RPMI8226 (cell line): ENCODE results near the gene C1QTNF5.

Experiments
- DNase-seq: peaks from one replicate; pipeline ENCODE4 v3.0.0-alpha.2; 2015

The C1QTNF5 gene

DNA sequence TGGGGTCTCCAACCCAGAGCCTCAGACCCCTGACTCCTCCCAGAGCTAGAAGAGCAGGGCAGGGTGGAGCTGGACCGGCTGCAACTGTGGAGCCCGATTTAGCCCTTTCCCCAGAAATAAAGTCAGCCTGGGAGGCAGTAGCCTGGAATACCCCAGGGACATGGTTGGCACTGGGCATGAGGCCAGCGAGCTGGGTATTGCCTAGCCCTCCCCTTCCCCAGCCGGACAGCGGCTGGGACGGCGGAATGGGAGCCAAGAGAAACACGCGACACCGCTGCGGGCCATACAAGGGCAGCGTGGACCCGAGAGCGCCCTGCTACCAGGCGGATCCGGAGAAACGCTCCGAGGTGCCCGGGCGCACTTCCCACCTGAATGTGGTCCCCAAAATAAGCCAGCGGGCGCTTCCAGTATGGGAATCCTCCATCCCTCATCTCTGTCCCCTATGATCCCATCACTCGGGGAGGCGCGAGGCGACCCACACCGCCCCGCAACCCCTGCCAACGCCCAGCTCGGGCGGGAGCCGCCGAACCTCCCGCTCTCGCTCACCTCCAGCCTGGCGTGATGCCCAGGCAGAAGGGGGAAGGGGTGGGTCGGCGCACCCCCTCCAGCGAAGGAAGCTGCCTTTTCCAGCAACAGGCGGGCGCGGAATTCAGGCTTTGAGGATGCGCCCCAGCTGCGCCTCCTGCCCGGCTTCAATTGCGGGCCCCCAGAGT, 24.5 kb downstream of the C1QTNF5 start:
- peak; percentile 73 for DNase-seq

DNA sequence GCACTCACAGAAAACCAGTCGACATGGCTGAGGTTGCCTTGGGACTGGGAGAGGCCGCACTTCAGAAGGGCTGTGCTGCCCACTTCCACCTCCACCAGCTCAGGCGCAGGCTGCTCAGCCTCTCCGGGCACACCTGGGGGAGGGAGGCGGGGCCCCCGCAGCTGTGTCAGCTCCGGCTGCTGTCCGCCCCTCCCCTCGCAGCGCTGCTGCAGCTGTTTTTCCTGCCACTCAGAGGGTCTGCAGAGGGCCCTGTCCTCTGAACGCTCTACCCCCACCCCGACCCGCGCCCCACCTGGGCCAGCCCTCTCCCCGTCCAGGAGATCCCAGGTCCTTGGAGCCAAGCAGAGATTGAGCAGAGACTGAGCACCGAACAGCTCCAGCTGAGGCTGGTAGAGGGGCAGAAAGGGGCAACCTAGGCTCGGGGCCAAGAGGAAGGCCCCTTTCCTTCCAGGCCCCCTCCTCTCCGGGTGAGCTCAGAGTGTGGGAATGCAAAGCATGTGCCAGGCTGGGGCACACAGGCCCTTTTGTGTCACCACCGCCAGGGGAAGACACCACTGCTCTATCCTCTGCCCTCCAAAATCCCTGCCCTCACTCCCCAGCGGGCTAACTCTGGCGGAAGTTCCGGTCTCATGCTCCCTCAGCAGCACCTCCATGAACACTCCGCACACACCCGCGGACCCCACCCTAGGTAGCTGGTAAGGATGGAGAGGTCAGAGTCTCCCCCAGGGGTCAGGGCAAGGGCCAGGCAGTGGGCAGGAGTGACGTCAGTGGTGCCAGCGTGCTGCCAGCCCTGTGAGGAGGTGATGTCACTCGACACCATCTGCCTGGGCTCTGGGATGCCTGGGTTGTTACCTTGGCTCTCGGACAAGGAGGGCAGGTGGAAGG, 25.3 kb downstream of the C1QTNF5 start:
- DNase-seq: peak; percentile 87

DNA sequence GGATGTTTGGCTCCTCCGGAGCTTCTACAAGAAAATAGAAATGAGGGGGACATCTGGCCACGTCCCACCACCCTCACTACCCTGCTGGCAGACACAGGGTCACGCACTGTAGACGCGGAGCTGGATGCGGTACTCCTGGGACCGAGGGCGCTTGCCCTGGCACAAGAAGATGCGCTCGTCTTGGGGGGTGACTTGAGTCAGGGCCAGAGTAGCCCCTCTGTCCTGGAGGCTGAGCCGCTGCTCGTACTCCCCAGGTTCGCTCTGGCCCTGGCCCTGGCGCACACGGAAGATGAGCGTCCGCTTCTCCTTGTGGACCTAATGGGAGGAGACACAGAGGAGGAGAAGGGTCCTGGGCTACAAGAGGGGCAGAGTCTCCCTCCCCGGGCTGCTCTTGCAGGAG, 26.0 kb downstream of the C1QTNF5 start:
- DNase-seq: no peak

DNA sequence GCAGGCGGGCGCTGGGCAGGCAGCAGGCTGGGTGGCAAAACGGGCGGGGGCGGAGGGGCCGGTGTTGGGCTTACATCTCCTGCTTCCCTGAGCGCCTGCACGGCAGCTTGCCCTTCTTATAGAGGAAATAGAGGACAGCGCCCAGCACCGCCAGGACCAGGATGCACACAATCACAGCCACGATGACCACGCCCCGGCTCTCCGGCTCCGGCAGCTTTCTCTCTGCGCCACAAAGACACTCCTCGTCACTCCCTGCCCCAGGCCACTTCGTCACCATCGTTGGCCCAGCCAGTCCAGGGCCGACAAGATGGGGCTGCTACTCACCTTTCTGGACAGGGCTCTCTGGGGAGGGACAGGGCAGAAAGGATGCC, 30.0 kb downstream of the C1QTNF5 start:
- DNase-seq: no peak

DNA sequence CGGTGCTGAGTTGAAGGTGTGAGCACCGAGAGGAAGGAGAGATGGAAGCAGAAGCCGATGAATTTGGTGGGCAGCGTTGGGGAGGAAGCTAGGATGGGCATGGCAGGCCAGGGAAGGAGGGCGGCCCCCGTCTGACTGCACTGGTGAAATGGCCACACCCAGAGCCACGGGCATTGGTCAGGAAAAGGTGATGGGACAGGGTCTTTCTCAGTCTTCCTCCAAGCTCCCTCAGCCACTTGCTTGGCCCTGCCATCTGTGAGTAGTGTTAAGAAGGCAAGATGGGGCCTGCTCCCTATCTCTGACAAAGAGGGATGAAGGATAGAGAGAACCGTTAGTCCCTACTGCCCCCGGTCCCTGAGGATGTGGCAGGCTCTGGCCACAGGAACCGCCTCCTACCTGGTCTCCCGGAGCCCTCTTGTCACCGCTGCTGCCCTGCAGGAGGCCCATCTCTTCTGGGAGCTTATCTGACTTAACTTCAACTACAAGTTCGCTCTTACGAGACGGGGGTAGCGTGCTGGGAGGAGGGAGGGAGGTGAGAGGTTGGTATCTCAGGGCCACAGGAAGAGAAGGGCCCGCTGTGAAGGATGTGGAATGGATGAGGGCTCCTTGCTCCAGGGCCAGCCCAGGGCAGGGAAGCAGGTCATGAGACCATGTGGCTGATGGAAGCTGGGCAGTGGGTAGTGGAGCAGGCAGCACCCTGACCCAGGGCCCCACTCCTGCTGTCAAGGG, 30.6 kb downstream of the C1QTNF5 start:
- DNase-seq: no peak

DNA sequence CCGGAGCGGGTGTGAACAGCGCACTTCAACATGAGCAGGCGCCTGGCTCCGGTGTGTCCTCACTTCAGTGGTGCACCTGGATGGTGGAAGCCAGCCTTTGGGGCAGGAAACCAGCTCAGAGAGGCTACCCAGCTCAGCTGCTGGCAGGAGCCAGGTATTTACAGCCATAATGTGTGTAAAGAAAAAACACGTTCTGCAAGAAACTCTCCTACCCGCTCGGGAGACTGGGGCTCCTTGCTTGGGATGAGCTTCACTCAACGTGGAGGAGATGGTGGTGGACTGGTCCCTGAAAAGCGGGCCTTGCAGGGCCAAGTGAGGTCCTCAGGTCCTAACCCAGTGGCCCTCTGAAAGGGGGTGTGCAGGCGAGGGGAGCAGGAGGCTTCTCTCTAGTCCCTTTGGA, 31.3 kb downstream of the C1QTNF5 start:
- no peak for DNase-seq

DNA sequence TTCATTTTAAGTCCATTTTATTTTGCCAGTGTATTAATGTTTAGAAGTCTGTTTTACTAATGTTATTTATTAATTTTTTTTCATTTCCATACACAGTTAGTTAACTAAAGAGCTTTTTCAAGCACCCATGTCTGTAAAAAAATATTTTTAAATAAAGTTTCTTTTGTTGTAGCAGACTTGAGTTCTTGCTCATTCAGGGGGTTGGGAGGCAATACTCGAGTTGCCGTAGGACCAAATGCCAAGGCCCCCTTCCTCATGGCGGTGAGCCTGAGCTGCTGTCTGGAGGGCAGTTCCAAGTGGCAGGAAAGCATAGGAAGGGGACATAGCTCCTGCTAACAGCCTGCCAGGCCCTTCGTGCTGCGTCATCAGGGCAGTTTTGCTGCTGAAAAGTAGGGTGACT, 32.7 kb downstream of the C1QTNF5 start:
- DNase-seq: no peak

DNA sequence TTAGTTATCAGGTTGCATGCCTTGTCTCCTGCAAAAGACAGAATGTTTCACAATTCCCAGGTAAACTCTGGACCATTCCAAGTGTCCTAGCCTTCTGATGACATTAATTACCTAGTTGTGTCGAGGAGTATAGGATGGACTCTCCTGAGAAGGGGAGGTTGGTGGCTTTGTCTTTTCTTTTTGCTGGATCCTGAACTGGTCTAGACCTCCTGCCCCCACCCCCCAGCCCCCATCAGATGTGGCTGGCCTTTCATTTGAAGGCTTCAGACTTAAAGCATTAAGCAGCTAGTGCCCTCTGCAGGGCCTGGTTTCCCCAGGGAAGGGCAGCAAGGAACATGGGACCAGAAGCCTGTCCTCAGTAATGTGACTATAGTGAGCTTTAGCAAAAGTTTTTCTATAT, 33.5 kb downstream of the C1QTNF5 start:
- no peak for DNase-seq

DNA sequence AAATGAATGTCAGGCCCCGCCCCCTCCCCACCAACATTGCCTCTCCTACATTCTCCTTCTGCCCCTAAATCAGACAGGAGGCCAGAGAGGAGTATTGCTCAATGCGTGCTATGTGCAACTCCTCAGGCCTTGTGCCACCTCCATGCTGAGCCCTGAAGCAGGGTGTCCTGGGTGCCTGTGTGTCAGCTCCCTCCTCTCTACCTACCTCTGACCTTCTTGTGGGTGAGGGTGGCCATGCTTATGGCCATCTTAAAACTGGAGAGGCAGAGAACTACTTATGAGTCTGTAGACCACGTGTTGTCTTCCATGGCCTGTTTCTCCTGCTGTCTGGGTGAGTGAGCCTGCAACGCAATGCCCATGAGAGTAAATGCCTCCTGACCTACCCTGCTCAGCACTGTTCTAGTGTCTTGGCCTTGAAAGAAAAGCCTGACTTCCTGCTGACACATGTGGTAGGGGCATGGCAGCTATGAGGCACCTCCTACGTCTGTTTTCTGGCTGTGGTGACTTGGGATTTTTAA, 34.3 kb downstream of the C1QTNF5 start:
- DNase-seq: no peak

DNA sequence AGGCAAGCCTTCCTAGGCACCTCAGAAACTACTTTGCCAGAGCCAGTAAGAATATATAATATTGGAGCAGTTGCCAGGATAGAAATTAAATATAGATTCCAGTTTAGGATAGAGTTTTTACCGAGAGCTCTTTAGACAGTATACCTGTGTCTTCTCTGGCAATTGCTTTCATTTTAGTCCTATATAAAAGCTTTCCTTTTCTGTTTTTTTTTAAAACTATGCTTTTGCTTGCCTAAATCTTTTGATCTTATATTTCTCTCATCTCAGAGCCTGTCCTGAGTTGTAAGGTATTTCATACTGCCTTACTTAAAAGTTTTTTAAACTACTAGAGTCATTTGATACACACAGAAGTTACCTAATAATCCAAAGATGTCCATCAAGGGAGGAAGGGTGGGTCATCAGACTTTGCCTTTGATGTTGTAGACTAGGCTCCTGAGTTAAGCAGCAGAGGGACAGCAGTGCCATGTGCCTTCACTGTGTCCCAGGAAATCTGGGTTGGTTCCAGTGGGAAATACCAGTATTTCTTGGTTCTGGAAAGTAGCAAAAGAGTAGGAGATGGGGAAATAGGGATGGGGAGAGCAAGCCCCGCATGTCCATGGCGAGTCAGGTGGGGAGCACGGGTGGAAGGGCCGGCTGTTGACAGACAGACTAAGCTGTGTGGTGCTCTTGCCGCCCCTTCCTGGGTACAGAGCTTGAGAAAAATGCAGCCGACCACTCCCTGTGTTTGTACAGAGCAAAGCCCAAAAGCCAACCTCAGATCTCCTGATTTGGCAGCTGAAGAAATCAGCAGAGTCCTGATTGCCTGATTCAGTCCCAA, 34.9 kb downstream of the C1QTNF5 start:
- no peak for DNase-seq

DNA sequence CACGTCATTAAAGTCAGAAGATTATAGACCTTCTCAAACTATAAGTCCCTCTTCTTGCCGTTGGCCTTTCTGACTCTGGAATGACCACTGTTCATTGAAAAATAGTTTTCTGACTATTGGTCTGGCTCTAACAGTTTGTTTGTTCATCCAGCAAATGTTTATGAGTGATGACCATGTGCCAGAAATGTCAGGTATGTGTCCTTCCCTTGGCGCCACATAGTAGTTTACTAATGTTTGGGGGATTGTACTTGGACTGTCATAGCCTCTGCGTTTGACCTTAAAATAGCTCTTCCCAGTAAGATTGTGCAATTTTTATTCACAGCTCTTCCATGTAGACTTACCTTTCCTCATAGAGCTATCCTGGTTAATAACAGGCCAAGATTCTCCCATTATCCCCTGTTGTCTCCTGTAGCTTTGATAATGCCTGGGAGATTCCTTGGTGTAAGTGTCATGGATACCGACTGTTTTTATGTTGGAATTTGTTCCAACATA, 37.4 kb downstream of the C1QTNF5 start:
- no peak for DNase-seq

DNA sequence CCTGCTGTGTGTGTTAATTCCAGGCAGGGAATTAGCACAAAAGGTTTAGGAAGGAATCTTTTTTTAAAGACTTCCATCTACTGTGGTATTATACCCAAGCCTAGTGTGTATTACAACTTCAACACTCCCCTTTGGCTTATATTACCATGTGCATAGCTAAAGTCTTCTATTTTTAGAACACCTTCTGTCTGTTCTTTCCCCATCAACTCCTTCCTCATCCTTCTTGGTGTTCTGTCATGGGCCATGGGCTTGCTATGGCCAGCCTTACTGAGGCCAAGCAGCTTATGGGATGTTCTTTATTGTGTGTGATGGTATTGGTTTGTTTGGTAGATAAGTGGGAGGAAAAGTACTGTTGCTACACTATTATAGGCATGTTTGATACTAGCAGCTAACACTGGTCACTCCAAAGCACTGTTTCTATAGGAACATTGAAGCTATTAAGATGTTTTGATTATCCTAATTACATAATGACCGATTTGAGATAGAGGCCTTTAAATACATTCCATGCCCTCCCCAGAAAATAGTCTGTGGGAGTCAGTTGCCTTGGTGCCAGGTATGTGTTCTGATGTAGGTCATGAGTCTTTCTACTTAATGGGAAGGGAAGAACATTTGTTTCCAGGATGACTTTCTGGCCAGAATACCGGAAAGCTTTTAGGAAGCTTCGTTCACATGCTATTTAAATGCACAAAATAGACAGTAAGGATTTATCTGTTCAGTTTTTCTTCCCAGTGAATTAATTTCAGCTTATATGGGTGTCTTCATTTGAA, 40.3 kb downstream of the C1QTNF5 start:
- DNase-seq: no peak

DNA sequence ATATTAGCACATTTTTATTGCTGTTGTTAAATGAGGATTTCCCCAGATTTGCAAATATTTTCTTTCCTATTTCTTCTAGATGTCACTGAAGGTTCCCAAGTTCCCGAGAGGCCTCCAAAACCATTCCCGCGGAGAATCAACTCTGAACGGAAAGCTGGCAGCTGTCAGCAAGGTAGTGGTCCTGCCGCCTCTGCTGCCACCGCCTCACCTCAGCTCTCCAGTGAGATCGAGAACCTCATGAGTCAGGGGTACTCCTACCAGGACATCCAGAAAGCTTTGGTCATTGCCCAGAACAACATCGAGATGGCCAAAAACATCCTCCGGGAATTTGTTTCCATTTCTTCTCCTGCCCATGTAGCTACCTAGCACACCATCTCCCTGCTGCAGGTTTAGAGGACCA, 41.3 kb downstream of the C1QTNF5 start:
- DNase-seq: no peak

DNA sequence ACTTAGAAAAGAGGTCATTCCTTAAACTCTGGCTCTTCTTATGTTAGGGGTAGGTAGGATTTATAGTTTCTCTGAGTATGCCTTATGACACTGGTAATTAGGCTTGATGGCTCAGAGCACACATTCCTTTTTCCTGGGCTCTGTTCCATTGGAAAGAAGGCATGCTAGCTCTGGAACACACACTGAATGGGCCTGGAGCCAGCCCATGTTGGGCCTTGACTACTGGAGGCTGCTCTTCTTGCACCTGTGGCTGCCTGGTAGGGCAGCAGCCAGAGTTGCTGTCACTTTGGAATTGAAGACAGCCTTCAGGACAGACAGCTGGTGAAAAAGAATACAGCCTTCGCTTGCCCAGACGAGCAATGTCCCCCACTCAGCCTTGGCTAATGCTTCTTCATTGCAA, 42.0 kb downstream of the C1QTNF5 start:
- no peak for DNase-seq

DNA sequence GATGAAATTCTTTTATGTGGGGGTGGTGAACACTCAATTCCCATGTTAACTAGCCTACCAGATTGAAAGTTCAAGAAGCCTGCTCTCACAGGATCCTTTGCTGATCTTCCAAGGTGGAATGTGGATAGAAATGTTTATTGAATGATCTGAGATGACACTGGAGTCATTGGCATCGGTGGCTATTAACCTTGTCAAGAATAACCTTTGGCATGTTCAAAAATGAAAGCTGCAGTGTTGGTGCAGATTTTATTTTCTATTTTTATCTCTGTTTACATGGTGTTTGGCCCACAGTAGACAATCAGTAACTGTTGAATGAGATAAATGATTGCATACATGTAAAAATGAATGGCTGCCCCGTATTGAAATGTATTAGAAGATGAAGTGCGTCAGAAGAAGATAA, 42.7 kb downstream of the C1QTNF5 start:
- DNase-seq: no peak

DNA sequence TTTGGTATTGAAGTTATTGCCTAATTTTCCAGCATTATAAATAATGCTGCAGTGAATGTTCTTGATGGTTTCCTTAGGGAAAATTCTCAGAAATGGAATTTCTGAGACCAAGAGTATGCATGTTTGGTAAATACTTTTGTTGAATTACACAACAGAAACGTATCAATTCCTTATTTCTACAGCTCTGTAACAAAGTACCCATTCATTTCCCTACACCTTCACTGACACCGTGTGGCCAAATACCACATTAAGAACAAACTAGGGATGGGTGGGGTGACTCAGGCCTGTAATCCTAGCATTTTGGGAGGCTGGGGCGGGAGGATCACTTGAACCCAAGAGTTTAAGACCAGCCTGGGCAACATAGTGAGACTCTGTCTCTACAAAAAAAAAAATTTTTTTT, 45.5 kb downstream of the C1QTNF5 start:
- DNase-seq: no peak

DNA sequence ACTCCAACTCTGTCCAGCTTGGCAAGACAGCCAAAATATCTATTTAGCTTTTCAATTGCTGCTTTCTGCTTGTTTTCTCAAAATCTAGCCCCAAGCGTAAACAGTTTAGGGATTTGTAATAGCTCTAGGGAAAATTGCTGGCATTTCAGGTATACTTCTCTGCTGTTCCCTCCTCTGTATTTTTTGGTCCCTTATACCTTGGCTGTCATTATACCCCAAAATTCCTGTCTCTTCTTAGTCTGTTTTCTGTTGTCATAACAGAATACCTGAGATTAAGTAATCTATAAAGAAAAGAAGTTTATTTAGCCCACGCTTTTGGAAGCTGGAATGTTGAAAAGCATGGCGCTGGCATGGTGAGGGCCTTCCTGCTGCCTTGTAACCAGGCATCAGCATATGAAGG, 47.2 kb downstream of the C1QTNF5 start:
- no peak for DNase-seq

DNA sequence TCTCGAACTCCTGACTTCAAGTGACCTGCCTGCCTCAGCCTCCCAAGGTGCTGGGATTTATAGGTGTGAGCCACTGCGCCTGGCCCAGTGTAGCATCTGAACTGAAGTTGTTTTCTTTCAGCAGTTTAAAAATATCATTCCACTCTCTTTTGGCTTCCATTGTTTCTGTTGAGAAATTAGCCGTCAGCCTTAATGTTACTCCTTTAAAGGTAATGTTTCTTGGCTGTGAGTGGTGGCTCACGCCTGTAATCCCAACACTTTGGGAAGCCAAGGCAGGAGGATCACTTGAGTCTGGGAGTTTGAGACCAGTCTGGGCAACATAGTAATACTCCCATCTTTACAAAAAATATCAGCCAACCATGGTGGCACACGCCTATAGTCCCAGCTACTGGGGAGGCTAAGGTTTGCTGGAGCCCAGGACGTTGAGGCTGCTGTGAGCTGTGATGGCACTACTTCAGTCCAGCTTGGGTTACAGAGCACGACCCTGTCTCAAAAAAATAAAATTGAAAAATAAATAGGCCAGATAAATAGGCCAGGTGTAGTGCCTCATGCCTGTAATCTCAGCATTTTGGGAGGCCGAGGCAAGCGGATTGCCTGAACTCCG, 49.7 kb downstream of the C1QTNF5 start:
- DNase-seq: no peak
